ENCODE data around the gene PPP1CC. TPM values are rescaled to one million over a fixed set of nuclear protein-coding genes. Genes with fewer than 3 reads are reported as not detected.

PPP1CC gene
- total and polyA plus RNA-seq, 2 donors (not counting 3 experiments of a cell fraction or from before 2014, with no cell fraction given), result 67.1 to 139 TPM

DNA sequence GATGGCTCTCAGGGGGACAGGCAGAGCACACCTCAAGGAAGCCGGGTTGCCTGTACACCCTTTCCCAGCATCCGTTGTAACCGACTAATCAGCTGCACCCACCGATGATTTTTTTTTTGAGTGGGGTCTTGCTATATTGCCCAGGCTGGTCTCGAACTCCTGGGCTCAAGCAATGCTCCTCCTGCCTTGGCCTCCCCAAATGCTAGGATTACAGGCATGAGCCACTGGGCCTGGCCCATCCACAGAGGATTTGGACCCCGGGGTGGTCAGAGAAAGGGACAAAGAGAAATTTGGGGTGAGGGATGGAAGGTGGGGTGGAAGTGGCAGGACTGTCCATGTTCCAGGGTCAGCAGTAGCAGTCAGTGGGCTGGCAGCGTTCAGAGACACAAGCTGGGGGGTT, 43.3 kb upstream of the PPP1CC start:
- POLR2A ChIA-PET, result no interaction called here
- Histone ChIP-seq H3K36me3 (ENCODE audit: control insufficient read depth in 2 of 2, extremely low read depth in 1 of 2, insufficient read depth in 2 of 2, low read length in 2 of 2) (no peaks in the 10 kb centered on the region), H3K9me1 (replicated peaks; ENCODE audit: control insufficient read depth, extremely low read depth, insufficient read depth, low read length) (no peaks in the 10 kb centered on the region), H3K4me3 (replicated peaks in 1 of 3; ENCODE audit: insufficient read depth in 1 of 3, low read depth in 1 of 3, low read length in 3 of 3) (no peak overlapping the region), H3K9ac (replicated peaks; ENCODE audit: extremely low read depth, insufficient read depth, low read length) (no peak overlapping the region), H3K4me2 (ENCODE audit: insufficient read depth, low read length) (no peak overlapping the region), H3K27ac (ENCODE audit: insufficient read depth, low read depth, low read length) (no peak overlapping the region), H2AFZ (ENCODE audit: low read depth, low read length) (no peak overlapping the region), H3K27me3 (ENCODE audit: control insufficient read depth in 2 of 2, insufficient read depth in 2 of 2, low read length in 2 of 2) (no peaks in the 10 kb centered on the region), H3K79me2 (ENCODE audit: control insufficient read depth, insufficient read depth, low read length) (no peaks in the 10 kb centered on the region), H3K4me1 (ENCODE audit: control insufficient read depth, extremely low read depth, insufficient read depth, low read length) (no peaks in the 10 kb centered on the region), H3K9me3 (replicated peaks; ENCODE audit: control insufficient read depth, insufficient read depth, low read length) (no peaks in the 10 kb centered on the region), H4K20me1 (replicated peaks; ENCODE audit: control insufficient read depth, extremely low read depth, insufficient read depth, low read length) (no peaks in the 10 kb centered on the region)
- DNase-seq (ENCODE audit: low read depth, low spot score), result no peak
- intact Hi-C loops (cut with micrococcal nuclease), result no loop called here
- dilution Hi-C loops (cut with MboI; ENCODE audit: extremely low pct_ligation_motif_present, low sequenced_read_pairs), result no loop called here
- TF ChIP-seq GATA2 (IDR thresholded peaks at IDR 0.05; ENCODE audit: insufficient read depth, insufficient read length, low read depth, low read length) (no peak), POLR2AphosphoS5 (IDR thresholded peaks at IDR 0.05; ENCODE audit: insufficient read depth, low read depth, low read length) (no peak), FOS (IDR thresholded peaks at IDR 0.05; ENCODE audit: borderline replicate concordance, insufficient read depth, low read length) (no peak), POLR2A (IDR thresholded peaks at IDR 0.05; ENCODE audit: low read depth, low read length) (no peak), MYC (IDR thresholded peaks at IDR 0.05; ENCODE audit: low read depth, low read length) (no peak), JUN (IDR thresholded peaks at IDR 0.05; ENCODE audit: borderline replicate concordance, insufficient read depth, insufficient read length, low read depth) (no peak), EZH2 (IDR thresholded peaks at IDR 0.05; ENCODE audit: borderline replicate concordance, low read depth, low read length, severe bottlenecking) (no peak)
- TF ChIP-seq, protein P1, sequence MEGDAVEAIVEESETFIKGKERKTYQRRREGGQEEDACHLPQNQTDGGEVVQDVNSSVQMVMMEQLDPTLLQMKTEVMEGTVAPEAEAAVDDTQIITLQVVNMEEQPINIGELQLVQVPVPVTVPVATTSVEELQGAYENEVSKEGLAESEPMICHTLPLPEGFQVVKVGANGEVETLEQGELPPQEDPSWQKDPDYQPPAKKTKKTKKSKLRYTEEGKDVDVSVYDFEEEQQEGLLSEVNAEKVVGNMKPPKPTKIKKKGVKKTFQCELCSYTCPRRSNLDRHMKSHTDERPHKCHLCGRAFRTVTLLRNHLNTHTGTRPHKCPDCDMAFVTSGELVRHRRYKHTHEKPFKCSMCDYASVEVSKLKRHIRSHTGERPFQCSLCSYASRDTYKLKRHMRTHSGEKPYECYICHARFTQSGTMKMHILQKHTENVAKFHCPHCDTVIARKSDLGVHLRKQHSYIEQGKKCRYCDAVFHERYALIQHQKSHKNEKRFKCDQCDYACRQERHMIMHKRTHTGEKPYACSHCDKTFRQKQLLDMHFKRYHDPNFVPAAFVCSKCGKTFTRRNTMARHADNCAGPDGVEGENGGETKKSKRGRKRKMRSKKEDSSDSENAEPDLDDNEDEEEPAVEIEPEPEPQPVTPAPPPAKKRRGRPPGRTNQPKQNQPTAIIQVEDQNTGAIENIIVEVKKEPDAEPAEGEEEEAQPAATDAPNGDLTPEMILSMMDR (IDR thresholded peaks at IDR 0.05; ENCODE audit: extremely low read depth in 1 of 2, insufficient read depth in 1 of 2, low read depth in 1 of 2, low read length in 2 of 2), result no peak
- TF ChIP-seq, protein P2, sequence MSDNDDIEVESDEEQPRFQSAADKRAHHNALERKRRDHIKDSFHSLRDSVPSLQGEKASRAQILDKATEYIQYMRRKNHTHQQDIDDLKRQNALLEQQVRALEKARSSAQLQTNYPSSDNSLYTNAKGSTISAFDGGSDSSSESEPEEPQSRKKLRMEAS (IDR thresholded peaks at IDR 0.05; ENCODE audit: insufficient read depth, insufficient read length), result no peak
- CTCF ChIA-PET, result no interaction called here
- BruUV-seq (replicated peaks), result no TSS peak
- FAIRE-seq, result no peak

Measured in endothelial cell of umbilical vein (primary cell).